Neural cell (in vitro differentiated cells): ENCODE results near the gene LMOD1. TPM values are rescaled to one million over a fixed set of nuclear protein-coding genes. Genes with fewer than 3 reads are reported as not detected.

Experiments used
- H2AFZ ChIP-seq: fragments of 200-600, 300-800 bp; sonication (generic), shearing (Covaris generic); 2 replicates; pipeline ENCODE4 v1.6.0; 2014; ENCODE audit warnings: low read depth, mild to moderate bottlenecking, antibody characterized with exemption, low read length, moderate library complexity
- H3F3A ChIP-seq: fragments of 200-600 bp; shearing (Covaris generic); 2 replicates; pipeline ENCODE4 v1.6.1; 2016; ENCODE audit warnings: mild to moderate bottlenecking, moderate library complexity, mixed read lengths, antibody characterized with exemption, low read length; ENCODE audit not compliant: insufficient read depth, poor library complexity, severe bottlenecking
- H3K27ac ChIP-seq: fragments of 200-600, 300-800 bp; sonication (generic), shearing (Covaris generic); 2 replicates; pipeline ENCODE4 v1.5.1; 2014; ENCODE audit warnings: mild to moderate bottlenecking, low read length, moderate library complexity
- H3K27me3 ChIP-seq: fragments of 300-800, 200-600 bp; sonication (generic), shearing (Covaris generic); 2 replicates; pipeline ENCODE4 v1.6.0; 2014; ENCODE audit warnings: mild to moderate bottlenecking, low read depth, low read length, moderate library complexity; ENCODE audit not compliant: insufficient read depth
- H3K36me3 ChIP-seq: fragments of 300-800, 200-600 bp; sonication (generic), shearing (Covaris generic); 2 replicates; pipeline ENCODE4 v1.5.1; 2014; ENCODE audit warnings: mild to moderate bottlenecking, antibody characterized with exemption, low read length, moderate library complexity; ENCODE audit not compliant: insufficient read depth
- H3K4me2 ChIP-seq: fragments of 300-800, 200-600 bp; sonication (generic), shearing (Covaris generic); 2 replicates; pipeline ENCODE4 v1.6.0; 2014; ENCODE audit warnings: mild to moderate bottlenecking, low read length
- H3K4me3 ChIP-seq: fragments of 300-800, 200-600 bp; sonication (generic), shearing (Covaris generic); 2 replicates; pipeline ENCODE4 v1.5.1; 2014; ENCODE audit warnings: mild to moderate bottlenecking, low read length, moderate library complexity
- H3K79me2 ChIP-seq: fragments of 200-600 bp; shearing (Covaris generic); replicated peaks from 2 replicates; pipeline ENCODE4 v1.6.0; 2014; ENCODE audit warnings: mild to moderate bottlenecking, low read length, moderate library complexity; ENCODE audit not compliant: insufficient read depth
- H3K9ac ChIP-seq: fragments of 300-800, 200-600 bp; sonication (generic), shearing (Covaris generic); 2 replicates; pipeline ENCODE4 v1.6.1; 2016; ENCODE audit warnings: mild to moderate bottlenecking, low read length, mixed read lengths
- H3K9me2 ChIP-seq: fragments of 200-600 bp; shearing (Covaris generic); 2 replicates; pipeline ENCODE4 v1.6.1; 2016; ENCODE audit warnings: mild to moderate bottlenecking, low read length, mixed read lengths; ENCODE audit not compliant: insufficient read depth
- H3K9me3 ChIP-seq: fragments of 200-600, 300-800 bp; sonication (generic), shearing (Covaris generic); 2 replicates; pipeline ENCODE4 v1.6.1; 2016; ENCODE audit warnings: mild to moderate bottlenecking, mixed run types, low read length, moderate library complexity, mixed read lengths
- H4K20me1 ChIP-seq: fragments of 200-600 bp; shearing (Covaris generic); 2 replicates; pipeline ENCODE4 v1.6.1; 2016; ENCODE audit warnings: mild to moderate bottlenecking, mixed run types; ENCODE audit not compliant: insufficient read depth
- EP300 ChIP-seq: fragments of 450-650 bp; conservative IDR thresholded peaks from 2 replicates; pipeline ENCODE4 v1.6.1; 2014; ENCODE audit warnings: antibody characterized with exemption, mild to moderate bottlenecking, moderate library complexity; ENCODE audit not compliant: poor library complexity, severe bottlenecking
- EZH2 ChIP-seq: fragments of 200-600, 300-800 bp; shearing (Covaris generic), sonication (generic); IDR thresholded peaks from 2 replicates; pipeline ENCODE4 v1.6.1; 2014; ENCODE audit warnings: antibody characterized with exemption, low read length, borderline replicate concordance, mild to moderate bottlenecking; ENCODE audit not compliant: insufficient read depth, poor library complexity, severe bottlenecking
- MXI1 ChIP-seq: fragments of 450-650 bp; conservative IDR thresholded peaks from 2 replicates; pipeline ENCODE4 v1.6.1; 2014; ENCODE audit warnings: antibody characterized with exemption, mild to moderate bottlenecking; ENCODE audit not compliant: poor library complexity, severe bottlenecking
- POLR2AphosphoS5 ChIP-seq: IDR thresholded peaks from 2 replicates; pipeline ENCODE4 v1.6.1; 2012
- RAD21 ChIP-seq: fragments of 450-650 bp; conservative IDR thresholded peaks from 2 replicates; pipeline ENCODE4 v1.6.1; 2014; ENCODE audit warnings: antibody characterized with exemption, mild to moderate bottlenecking, moderate library complexity
- SMC3 ChIP-seq: fragments of 450-650 bp; conservative IDR thresholded peaks from 2 replicates; pipeline ENCODE4 v1.6.1; 2014; ENCODE audit warnings: antibody characterized with exemption, mild to moderate bottlenecking, moderate library complexity; ENCODE audit not compliant: poor library complexity
- TAF1 ChIP-seq: IDR thresholded peaks from 2 replicates; pipeline ENCODE4 v1.6.1; 2012; ENCODE audit warnings: low read depth
- polyA plus RNA-seq: library from polyadenylated mRNA; depleted of rRNA; stranded (reverse); fragments of >200 nt; gene quantifications from 2 replicates; pipeline ENCODE4 v1.2.3, GENCODE V29; 2014
- TF ChIP-seq, protein P1 (sequence below): fragments of 450-650 bp; IDR thresholded peaks from 2 replicates; pipeline ENCODE4 v1.5.1; 2014; ENCODE audit warnings: antibody characterized with exemption, mild to moderate bottlenecking, moderate library complexity; ENCODE audit not compliant: poor library complexity, severe bottlenecking
- TF ChIP-seq, protein P2 (sequence below): IDR thresholded peaks from 2 replicates; pipeline ENCODE4 v1.6.1; 2012; ENCODE audit warnings: borderline replicate concordance

LMOD1 gene
- polyA plus RNA-seq, 1 donor from 2014 or later, result not detected

DNA sequence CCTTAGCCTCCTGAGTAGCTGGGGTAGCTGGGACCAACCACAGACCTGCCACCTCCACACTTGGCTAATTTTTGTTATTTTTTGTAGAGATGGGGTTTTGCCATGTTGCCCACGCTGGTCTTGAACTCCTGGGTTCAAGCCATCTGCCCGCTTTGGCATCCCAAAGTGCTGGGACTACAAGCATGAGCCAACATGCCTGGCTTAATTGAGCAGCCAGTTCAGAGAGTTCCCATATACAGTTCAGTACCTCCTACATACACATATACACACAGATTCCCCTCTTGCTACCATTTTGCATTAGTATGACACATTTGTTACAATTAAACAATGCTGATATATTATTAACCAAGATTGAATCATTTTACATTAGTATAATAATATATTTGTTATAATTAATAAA lies 39.0 kb upstream of the LMOD1 start:
- no peak overlapping the region for H3K4me3 ChIP-seq
- H3K9me2 ChIP-seq, result no peaks in the 10 kb centered on the region
- peaks cover 29% of the 10 kb centered on the region for H3K79me2 ChIP-seq
- H3K4me2 ChIP-seq, result no peak overlapping the region
- H3K9ac ChIP-seq, result no peak overlapping the region
- H2AFZ ChIP-seq, result no peak overlapping the region
- no peaks in the 10 kb centered on the region for H3K9me3 ChIP-seq
- H3F3A ChIP-seq, result no peaks in the 10 kb centered on the region
- H3K27ac ChIP-seq, result no peak overlapping the region
- TF ChIP-seq SMC3, result no peak
- TF ChIP-seq TAF1, result no peak
- TF ChIP-seq, protein P1, sequence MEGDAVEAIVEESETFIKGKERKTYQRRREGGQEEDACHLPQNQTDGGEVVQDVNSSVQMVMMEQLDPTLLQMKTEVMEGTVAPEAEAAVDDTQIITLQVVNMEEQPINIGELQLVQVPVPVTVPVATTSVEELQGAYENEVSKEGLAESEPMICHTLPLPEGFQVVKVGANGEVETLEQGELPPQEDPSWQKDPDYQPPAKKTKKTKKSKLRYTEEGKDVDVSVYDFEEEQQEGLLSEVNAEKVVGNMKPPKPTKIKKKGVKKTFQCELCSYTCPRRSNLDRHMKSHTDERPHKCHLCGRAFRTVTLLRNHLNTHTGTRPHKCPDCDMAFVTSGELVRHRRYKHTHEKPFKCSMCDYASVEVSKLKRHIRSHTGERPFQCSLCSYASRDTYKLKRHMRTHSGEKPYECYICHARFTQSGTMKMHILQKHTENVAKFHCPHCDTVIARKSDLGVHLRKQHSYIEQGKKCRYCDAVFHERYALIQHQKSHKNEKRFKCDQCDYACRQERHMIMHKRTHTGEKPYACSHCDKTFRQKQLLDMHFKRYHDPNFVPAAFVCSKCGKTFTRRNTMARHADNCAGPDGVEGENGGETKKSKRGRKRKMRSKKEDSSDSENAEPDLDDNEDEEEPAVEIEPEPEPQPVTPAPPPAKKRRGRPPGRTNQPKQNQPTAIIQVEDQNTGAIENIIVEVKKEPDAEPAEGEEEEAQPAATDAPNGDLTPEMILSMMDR, result no peak
- no peak for TF ChIP-seq EP300
- TF ChIP-seq, protein P2, sequence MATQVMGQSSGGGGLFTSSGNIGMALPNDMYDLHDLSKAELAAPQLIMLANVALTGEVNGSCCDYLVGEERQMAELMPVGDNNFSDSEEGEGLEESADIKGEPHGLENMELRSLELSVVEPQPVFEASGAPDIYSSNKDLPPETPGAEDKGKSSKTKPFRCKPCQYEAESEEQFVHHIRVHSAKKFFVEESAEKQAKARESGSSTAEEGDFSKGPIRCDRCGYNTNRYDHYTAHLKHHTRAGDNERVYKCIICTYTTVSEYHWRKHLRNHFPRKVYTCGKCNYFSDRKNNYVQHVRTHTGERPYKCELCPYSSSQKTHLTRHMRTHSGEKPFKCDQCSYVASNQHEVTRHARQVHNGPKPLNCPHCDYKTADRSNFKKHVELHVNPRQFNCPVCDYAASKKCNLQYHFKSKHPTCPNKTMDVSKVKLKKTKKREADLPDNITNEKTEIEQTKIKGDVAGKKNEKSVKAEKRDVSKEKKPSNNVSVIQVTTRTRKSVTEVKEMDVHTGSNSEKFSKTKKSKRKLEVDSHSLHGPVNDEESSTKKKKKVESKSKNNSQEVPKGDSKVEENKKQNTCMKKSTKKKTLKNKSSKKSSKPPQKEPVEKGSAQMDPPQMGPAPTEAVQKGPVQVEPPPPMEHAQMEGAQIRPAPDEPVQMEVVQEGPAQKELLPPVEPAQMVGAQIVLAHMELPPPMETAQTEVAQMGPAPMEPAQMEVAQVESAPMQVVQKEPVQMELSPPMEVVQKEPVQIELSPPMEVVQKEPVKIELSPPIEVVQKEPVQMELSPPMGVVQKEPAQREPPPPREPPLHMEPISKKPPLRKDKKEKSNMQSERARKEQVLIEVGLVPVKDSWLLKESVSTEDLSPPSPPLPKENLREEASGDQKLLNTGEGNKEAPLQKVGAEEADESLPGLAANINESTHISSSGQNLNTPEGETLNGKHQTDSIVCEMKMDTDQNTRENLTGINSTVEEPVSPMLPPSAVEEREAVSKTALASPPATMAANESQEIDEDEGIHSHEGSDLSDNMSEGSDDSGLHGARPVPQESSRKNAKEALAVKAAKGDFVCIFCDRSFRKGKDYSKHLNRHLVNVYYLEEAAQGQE, result no peak
- TF ChIP-seq EZH2, result no peak
- no peak for TF ChIP-seq POLR2AphosphoS5
- no peak for TF ChIP-seq MXI1
- no peak for TF ChIP-seq RAD21
- H3K36me3 ChIP-seq, result peaks cover 4% of the 10 kb centered on the region
- H3K27me3 ChIP-seq, result no peaks in the 10 kb centered on the region
- H4K20me1 ChIP-seq, result no peaks in the 10 kb centered on the region

DNA sequence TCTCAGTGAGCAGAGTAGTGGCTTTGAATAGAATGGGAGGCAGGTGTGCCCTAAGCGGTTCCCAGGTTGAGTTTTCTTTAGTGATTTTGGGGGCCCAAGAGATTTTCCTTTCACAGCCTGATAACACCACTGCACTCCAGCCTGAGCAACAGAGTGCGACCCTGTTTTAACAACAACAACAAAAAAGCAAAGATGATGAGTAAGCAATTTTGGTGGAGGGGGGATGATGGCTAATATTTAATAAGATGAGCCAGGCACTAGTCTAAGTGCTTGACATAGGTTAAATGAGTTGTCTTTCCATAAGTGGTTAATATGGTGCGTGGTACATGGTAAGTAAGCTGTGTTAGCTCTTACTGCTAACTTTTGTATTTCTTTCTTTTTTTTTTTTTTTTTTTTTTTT lies 38.1 kb upstream of the LMOD1 start:
- Histone ChIP-seq H3K79me2 (peaks cover 29% of the 10 kb centered on the region), H3F3A (no peaks in the 10 kb centered on the region), H3K9ac (no peak overlapping the region), H3K4me3 (peak overlapping the region; percentile 74), H3K27ac (no peak overlapping the region), H4K20me1 (no peaks in the 10 kb centered on the region), H3K36me3 (no peaks in the 10 kb centered on the region), H2AFZ (no peak overlapping the region), H3K9me3 (no peaks in the 10 kb centered on the region), H3K4me2 (no peak overlapping the region), H3K9me2 (no peaks in the 10 kb centered on the region), H3K27me3 (no peaks in the 10 kb centered on the region)
- TF ChIP-seq SMC3 (no peak), MXI1 (no peak), EP300 (no peak), RAD21 (no peak), POLR2AphosphoS5 (no peak), EZH2 (no peak), TAF1 (no peak)
- TF ChIP-seq, protein P2, result no peak
- TF ChIP-seq, protein P1, result no peak
